GM23338 (cell line): ENCODE data around the gene UNC13D.

Experiments used
- CREB1 ChIP-seq: fragments of 250-450 bp; sonication (Bioruptor Pico); IDR thresholded peaks from 2 replicates; pipeline ENCODE4 v1.5.0; 2020; ENCODE audit warnings: low read depth, mild to moderate bottlenecking, moderate library complexity
- CTCF ChIP-seq, 2 experiments: fragments of 200-600 bp in 1 of 2; sonication (generic) in 1 of 2; conservative IDR thresholded peaks; 2 replicates each; pipeline versions ENCODE4 v1.5.1 to v1.6.1; 2016 to 2017; ENCODE audit warnings: antibody characterized with exemption in 2 of 2, low read depth in 2 of 2, mild to moderate bottlenecking in 2 of 2, moderate library complexity in 1 of 2
- EZH2 ChIP-seq: fragments of 200-600 bp; sonication (generic); IDR thresholded peaks from one replicate; pipeline ENCODE4 v1.8.0; 2017; ENCODE audit warnings: antibody characterized with exemption, mild to moderate bottlenecking, low read depth; ENCODE audit not compliant: unreplicated experiment
- EZH2phosphoT487 ChIP-seq: fragments of 200-600 bp; sonication (generic); IDR thresholded peaks from one replicate; pipeline ENCODE4 v1.8.1; 2018; ENCODE audit warnings: antibody characterized with exemption; ENCODE audit not compliant: unreplicated experiment
- JUNB ChIP-seq: IDR thresholded peaks from one replicate; pipeline ENCODE4 v1.6.1; 2016; ENCODE audit warnings: antibody characterized with exemption; ENCODE audit not compliant: unreplicated experiment
- POLR2AphosphoS5 ChIP-seq: IDR thresholded peaks from 2 replicates; pipeline ENCODE4 v1.6.1; 2016; ENCODE audit warnings: antibody characterized with exemption, low read depth
- REST ChIP-seq: IDR thresholded peaks from one replicate; pipeline ENCODE4 v1.6.1; 2018; ENCODE audit warnings: antibody characterized with exemption; ENCODE audit not compliant: unreplicated experiment
- ZNF331 ChIP-seq: fragments of 250-450 bp; sonication (Bioruptor Pico); IDR thresholded peaks from 2 replicates; pipeline ENCODE4 v1.5.0; 2020; ENCODE audit warnings: low read depth, mild to moderate bottlenecking, moderate library complexity

- TF ChIP-seq ZNF331 (CRISPR knock-in tag) (no peak), POLR2AphosphoS5 (no peak), JUNB (no peak), CTCF (conservative IDR thresholded peaks at IDR 0.05; ENCODE audit: low read depth in 2 of 2) (no peak), REST (no peak), CREB1 (CRISPR knock-in tag) (no peak), EZH2 (no peak), EZH2phosphoT487 (no peak)
Measured at GRCh38 chr17:75831032-75831571, 13.1 kb downstream of the UNC13D start.
